BJ (cell line): ENCODE data around the gene AFG3L2. TPM values are rescaled to one million over a fixed set of nuclear protein-coding genes. Genes with fewer than 3 reads are reported as not detected.
A peak's percentile ranks its signal among the peaks of the same experiment; 100 is the strongest.
"Not testable (repeated sequence)": the region's sequence is repeated elsewhere in the genome, so short reads cannot be mapped to it uniquely, and the experiment has no call there.

Experiments used
- CTCF ChIA-PET: fragments of 350-600 bp; formaldehyde crosslinking; extraction: SDS; loops from one replicate; lab custom pipeline; 2021; ENCODE audit warnings: antibody characterized with exemption, inconsistent platforms; lab: Yijun Ruan, JAX
- POLR2A ChIA-PET: fragments of 300-600 bp; sonication (Branson Sonifier 250); formaldehyde crosslinking; extraction: SDS; loops from one replicate; lab custom pipeline; 2021; ENCODE audit warnings: antibody characterized with exemption; lab: Charles Lee
- DNase-seq: peaks from one replicate; pipeline ENCODE4 v3.0.0-alpha.2; 2011; ENCODE audit warnings: low read depth
- H3K27me3 ChIP-seq: 2 replicates; pipeline ENCODE4 v1.6.0; 2011; ENCODE audit warnings: low read length; ENCODE audit not compliant: control insufficient read depth, insufficient read depth
- H3K36me3 ChIP-seq: 2 replicates; pipeline ENCODE4 v1.5.1; 2011; ENCODE audit warnings: low read length; ENCODE audit not compliant: control insufficient read depth, insufficient read depth
- H3K4me3 ChIP-seq: 2 replicates; pipeline ENCODE4 v1.5.1; 2011; ENCODE audit warnings: low read depth, mild to moderate bottlenecking, control low read depth, low read length
- polyA plus RNA-seq: library from polyadenylated mRNA; depleted of rRNA; stranded (reverse); fragments of >200 nt; gene quantifications from 2 replicates; pipeline ENCODE4 v1.2.3, GENCODE V29; 2011
- TF ChIP-seq, protein P1 (sequence below): IDR thresholded peaks from 2 replicates; pipeline ENCODE4 v1.5.1; 2011; ENCODE audit warnings: low read depth, mild to moderate bottlenecking, control low read depth, inconsistent platforms, low read length, moderate library complexity; ENCODE audit not compliant: insufficient read depth

The AFG3L2 gene
- polyA plus RNA-seq, 1 experiment, result 25.5 TPM

DNA sequence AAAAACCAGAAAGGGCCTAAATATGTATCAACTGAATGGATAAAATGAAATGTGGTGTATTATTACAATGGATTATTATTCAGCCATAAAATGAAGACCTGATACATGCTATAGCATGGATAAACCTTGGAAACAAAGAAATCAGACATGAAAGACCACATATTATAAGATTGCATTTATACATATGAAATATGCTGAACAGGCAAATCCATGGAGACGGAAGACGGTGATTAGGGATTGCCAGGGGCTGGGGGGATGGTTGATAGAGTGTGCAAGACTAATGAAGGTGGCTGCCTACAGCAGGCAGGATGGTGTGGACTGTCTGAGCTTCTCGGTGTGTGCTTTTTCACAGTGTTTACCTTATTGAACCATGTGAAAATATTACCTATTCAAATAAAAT is 11.4 kb upstream of the AFG3L2 start:
- no peaks in the 10 kb centered on the region for H3K36me3 ChIP-seq
- DNase-seq, result no peak
- TF ChIP-seq, protein P1, sequence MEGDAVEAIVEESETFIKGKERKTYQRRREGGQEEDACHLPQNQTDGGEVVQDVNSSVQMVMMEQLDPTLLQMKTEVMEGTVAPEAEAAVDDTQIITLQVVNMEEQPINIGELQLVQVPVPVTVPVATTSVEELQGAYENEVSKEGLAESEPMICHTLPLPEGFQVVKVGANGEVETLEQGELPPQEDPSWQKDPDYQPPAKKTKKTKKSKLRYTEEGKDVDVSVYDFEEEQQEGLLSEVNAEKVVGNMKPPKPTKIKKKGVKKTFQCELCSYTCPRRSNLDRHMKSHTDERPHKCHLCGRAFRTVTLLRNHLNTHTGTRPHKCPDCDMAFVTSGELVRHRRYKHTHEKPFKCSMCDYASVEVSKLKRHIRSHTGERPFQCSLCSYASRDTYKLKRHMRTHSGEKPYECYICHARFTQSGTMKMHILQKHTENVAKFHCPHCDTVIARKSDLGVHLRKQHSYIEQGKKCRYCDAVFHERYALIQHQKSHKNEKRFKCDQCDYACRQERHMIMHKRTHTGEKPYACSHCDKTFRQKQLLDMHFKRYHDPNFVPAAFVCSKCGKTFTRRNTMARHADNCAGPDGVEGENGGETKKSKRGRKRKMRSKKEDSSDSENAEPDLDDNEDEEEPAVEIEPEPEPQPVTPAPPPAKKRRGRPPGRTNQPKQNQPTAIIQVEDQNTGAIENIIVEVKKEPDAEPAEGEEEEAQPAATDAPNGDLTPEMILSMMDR, result no peak
- no peaks in the 10 kb centered on the region for H3K27me3 ChIP-seq
- CTCF ChIA-PET, result interaction anchor here (0.9 to 7.6 kb wide), 3 partner anchors 14 to 274 kb away, joined by 3 to 158 read pairs (median 3); partner anchors contain the start of gene SPIRE1
- H3K4me3 ChIP-seq, result no peak overlapping the region
- POLR2A ChIA-PET, result no interaction called here

DNA sequence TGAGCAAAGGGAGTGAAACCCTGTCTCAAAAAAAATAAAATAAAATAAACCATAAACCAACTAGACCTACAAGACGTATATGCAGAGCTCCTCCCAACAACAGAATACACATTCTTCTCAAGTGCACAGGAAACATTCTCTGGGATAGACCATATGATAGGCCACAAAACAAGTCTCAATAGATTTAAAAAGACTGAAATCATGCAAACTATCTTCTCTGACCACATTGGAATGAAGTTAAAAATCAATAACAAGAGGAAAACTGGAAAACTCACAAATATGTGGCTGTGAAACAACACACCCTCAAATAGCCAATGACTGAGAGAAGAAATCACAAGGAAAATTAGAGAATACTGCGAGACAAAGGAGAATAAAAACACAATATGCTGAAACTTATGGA is 7.2 kb upstream of the AFG3L2 start:
- no peak for DNase-seq
- CTCF ChIA-PET, result interaction anchor here (0.9 to 1.0 kb wide), 3 partner anchors 8 to 73 kb away, joined by 3 read pairs; no protein-coding TSS in a partner anchor
- POLR2A ChIA-PET, result interaction anchor here (0.6 kb wide), 1 partner anchor 564 kb away, joined by 3 read pairs; no protein-coding TSS in a partner anchor
- H3K36me3 ChIP-seq, result no peaks in the 10 kb centered on the region
- TF ChIP-seq, protein P1, result no peak
- H3K4me3 ChIP-seq, result no peak overlapping the region
- H3K27me3 ChIP-seq, result no peaks in the 10 kb centered on the region

DNA sequence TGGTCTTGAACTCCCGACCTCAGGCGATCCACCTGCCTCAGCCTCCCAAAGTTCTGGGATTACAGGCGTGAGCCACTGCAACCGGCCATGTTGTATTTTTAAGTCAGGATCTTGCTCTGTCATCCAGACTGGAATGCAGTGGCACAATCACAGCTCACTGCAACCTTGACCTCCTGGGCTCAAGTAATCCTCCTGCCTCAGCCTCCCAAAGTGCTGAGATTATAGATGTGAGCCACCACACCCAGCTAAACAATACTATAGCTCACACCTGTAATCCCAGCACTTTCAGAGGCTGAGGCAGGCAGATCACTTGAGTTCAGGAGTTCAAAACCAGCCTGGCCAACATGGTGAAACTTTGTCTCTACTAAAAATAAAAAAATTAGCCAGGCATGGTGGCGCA is 6.7 kb upstream of the AFG3L2 start:
- CTCF ChIA-PET, result interaction anchor here (0.6 to 1.0 kb wide), 4 partner anchors 9 to 285 kb away, joined by 3 to 4 read pairs (median 3); no protein-coding TSS in a partner anchor
- H3K36me3 ChIP-seq, DNase-seq, H3K4me3 ChIP-seq, POLR2A ChIA-PET, H3K27me3 ChIP-seq: not testable (repeated sequence)

DNA sequence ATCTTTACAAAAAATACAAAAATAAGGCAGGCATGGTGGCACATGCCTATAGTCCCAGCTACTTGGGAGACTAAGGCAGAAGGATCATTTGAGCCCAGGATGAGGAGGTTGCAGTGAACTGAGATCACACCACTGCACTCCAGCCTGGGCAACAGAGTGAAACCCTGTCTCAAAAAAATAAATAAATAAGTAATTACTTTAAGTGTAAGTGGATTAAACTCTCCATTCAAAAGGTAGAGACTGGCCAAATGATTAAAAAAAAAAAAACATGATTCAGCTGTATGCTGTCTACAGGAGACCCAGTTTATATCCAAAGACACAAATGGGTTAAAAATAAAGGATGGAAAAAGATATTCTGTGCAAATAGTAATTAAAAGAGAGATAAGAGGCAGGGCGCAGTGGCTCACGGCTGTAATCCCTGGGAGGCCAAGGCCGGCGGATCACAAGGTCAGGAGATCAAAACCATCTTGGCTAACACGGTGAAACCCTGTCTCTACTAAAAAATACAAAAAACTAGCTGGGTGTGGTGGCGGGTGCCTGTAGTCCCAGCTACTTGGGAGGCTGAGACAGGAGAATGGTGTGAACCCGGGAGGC is 5.3 kb upstream of the AFG3L2 start:
- CTCF ChIA-PET, result interaction anchor here (1.4 kb wide), 1 partner anchor 9 kb away, joined by 4 read pairs; no protein-coding TSS in a partner anchor
- DNase-seq, H3K36me3 ChIP-seq, H3K4me3 ChIP-seq, POLR2A ChIA-PET, H3K27me3 ChIP-seq: not testable (repeated sequence)

DNA sequence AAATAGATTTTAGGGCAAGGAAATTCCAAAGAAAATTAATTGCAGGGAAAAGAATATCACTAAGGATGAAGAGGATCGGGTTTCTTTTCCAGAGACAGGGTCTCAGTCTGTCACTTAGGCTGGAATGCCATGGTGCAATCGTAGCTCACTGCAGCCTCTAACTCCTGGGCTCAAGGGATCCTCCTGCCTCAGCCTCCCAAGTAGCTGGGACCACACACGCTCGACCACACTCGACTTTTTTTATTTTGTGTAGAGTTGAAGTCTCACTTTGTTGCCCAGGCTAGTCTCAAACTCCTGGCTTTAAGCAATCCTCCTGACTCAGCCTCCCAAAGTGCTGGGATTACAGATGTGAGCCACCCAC is 1.2 kb upstream of the AFG3L2 start:
- DNase-seq, H3K27me3 ChIP-seq, POLR2A ChIA-PET, H3K36me3 ChIP-seq: not testable (repeated sequence)
- peak overlapping the region; percentile 63 for H3K4me3 ChIP-seq
- CTCF ChIA-PET, result interaction anchor here (0.7 to 1.6 kb wide), 2 partner anchors 14 to 106 kb away, joined by 3 to 5 read pairs; no protein-coding TSS in a partner anchor

DNA sequence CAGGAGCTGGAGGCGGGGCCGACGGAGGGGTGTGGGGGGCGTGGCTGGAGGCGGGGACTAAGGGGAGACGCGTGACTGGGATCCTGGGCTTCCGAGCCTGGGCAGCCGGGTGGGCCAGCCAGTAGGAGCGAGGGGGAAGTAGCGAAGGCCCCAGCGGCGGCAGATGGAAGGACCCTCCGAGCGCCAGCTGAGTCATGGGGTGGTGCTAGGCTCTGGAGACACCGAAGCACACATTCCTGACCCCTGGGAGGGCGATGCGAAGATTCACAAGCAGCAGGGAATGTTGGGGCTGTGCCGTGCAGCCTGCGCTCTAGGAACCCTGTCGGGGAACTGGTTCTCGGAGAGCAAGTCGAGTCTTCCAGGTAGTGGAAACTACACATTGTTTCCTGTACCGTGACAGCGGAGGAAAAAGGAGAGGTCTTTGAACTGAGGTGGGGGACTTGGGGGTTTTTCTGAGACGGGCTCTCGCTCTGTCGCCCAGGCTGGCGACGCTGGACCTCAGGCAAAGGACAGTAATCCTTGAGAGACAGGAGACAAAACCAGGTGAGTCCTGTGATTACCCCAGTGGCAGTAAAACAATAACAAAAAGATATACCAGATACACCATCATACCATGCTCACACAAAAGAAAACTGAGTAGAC is 650 bp upstream of the AFG3L2 start:
- ChIA-PET CTCF (interaction anchor here (0.5 to 1.6 kb wide), 5 partner anchors 14 to 698 kb away, joined by 3 to 5 read pairs (median 3); no protein-coding TSS in a partner anchor), POLR2A (interaction anchor here (0.6 to 1.3 kb wide), 3 partner anchors 18 to 99 kb away, joined by 3 to 6 read pairs (median 5); no protein-coding TSS in a partner anchor)
- TF ChIP-seq, protein P1, result 0 out of 2 replicates have a peak, but pooled peaks have one; percentile 21
- DNase-seq, result no peak
- Histone ChIP-seq H3K36me3 (no peaks in the 10 kb centered on the region), H3K27me3 (no peaks in the 10 kb centered on the region), H3K4me3 (peak overlapping the region; percentile 63)
